Astrocyte of the spinal cord (primary cell): ENCODE measurements around the gene B4GALNT1.
A peak's percentile ranks its signal among the peaks of the same experiment; 100 is the strongest.

ENCODE experiments used
- DNase-seq: peaks from one replicate; pipeline ENCODE4 v3.0.0; 2011; ENCODE audit warnings: low read depth, low spot score
- H3K4me3 ChIP-seq: 2 replicates; pipeline ENCODE4 v1.5.1; 2011; ENCODE audit warnings: low read depth, mild to moderate bottlenecking, low read length, moderate library complexity
- in situ Hi-C: cut with HindIII; loops from 2 replicates; pipeline ENCODE4 v1.10.0; 2017; ENCODE audit warnings: low sequenced_read_pairs
- TF ChIP-seq, protein P1 (sequence below): IDR thresholded peaks from 2 replicates; pipeline ENCODE4 v1.5.1; 2012; ENCODE audit warnings: low read depth, mild to moderate bottlenecking, low read length, inconsistent platforms

B4GALNT1 gene

DNA sequence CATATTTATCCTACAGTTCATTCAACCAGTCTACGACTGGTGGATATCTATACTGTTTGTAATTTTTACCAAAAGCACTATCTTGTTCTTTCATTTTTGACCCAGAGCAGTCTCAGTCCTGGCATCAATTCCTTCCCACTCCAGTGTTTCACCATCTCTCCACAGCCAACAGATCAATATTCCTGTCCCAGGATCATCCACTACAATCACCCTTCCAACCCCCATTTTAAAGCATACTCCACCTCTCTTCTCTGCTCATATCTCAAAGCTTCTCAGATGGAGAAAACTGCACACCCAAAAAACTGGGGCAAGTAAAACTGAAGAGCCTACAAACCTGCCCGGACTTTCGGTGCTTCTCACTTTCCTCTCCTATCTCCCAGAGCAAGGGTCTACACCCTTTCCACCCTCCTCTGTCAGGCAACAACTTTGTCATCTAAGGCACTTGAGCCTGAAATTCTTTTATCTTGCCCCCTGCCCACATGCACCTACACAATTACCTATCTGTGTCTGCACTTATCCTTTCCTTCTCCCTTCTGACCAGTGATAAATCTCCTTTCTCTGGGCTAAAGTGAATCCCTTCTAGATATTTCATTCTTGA lies 46.1 kb downstream of the B4GALNT1 start:
- no peak for DNase-seq
- in situ Hi-C loops: no loop called here
- TF ChIP-seq, protein P1, sequence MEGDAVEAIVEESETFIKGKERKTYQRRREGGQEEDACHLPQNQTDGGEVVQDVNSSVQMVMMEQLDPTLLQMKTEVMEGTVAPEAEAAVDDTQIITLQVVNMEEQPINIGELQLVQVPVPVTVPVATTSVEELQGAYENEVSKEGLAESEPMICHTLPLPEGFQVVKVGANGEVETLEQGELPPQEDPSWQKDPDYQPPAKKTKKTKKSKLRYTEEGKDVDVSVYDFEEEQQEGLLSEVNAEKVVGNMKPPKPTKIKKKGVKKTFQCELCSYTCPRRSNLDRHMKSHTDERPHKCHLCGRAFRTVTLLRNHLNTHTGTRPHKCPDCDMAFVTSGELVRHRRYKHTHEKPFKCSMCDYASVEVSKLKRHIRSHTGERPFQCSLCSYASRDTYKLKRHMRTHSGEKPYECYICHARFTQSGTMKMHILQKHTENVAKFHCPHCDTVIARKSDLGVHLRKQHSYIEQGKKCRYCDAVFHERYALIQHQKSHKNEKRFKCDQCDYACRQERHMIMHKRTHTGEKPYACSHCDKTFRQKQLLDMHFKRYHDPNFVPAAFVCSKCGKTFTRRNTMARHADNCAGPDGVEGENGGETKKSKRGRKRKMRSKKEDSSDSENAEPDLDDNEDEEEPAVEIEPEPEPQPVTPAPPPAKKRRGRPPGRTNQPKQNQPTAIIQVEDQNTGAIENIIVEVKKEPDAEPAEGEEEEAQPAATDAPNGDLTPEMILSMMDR: no peak
- no peak overlapping the region for H3K4me3 ChIP-seq

GRCh38 chr12:57586128-57586527 lies 46.9 kb downstream of the B4GALNT1 start:
- in situ Hi-C loops: no loop called here
- TF ChIP-seq, protein P1: no peak
- DNase-seq: no peak

DNA sequence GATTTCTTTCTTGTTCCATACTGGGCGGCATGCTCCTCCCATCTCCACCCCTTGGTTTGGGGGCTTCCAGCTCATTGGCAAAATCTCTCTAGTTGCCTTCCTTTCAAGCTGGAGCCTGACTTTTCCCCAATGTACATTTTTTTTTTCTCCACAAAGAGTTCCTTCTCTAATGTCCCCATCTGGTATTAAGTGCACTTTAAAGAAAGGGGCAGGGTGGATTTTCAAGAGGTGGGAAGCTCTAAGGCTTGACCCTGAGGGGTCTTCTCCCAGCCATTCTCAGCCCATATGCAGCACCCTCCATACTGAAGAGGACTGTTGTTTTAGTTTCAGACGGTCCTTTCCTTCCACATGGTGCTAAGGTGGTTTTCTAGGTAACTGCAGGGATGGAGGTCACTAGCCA lies 47.8 kb downstream of the B4GALNT1 start:
- TF ChIP-seq, protein P1: no peak
- H3K4me3 ChIP-seq: no peak overlapping the region
- no peak for DNase-seq
- in situ Hi-C loops: no loop called here

More at GRCh38 chr12:57586128-57586527, 46.9 kb downstream of the B4GALNT1 start:
- no peak overlapping the region for H3K4me3 ChIP-seq

GRCh38 chr12:57584690-57585089 lies 48.3 kb downstream of the B4GALNT1 start:
- in situ Hi-C loops: no loop called here
- no peak overlapping the region for H3K4me3 ChIP-seq
- TF ChIP-seq, protein P1: no peak
- no peak for DNase-seq

DNA sequence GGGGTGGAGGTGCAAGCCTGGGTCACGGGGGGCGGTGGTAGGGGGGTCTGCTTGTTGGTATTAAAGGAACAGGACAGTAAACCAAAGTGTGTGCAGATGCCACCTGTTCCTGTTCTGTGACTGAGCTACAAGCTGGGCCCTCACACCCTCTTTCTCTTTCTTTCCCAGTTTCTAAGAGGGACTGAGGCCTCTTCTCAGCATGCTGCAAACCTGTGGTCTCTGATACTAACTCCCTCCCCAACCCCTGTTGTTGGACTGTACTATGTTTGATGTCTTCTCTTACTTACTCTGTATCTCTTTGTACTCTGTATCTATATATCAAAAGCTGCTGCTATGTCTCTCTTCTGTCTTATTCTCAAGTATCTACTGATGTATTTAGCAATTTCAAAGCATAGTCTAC lies 49.0 kb downstream of the B4GALNT1 start:
- TF ChIP-seq, protein P1: no peak
- in situ Hi-C loops: no loop called here
- no peak overlapping the region for H3K4me3 ChIP-seq
- no peak for DNase-seq

- in situ Hi-C loops: no loop called here
- TF ChIP-seq, protein P1: peak; percentile 89
- H3K4me3 ChIP-seq: no peak overlapping the region
- DNase-seq: peak; percentile 76
These were observed 49.8 kb downstream of the B4GALNT1 start for GRCh38 chr12:57583008-57583831.
